HCT116 (cell line): ENCODE data around the gene ARHGAP27.

ENCODE experiments used
- EZH2 ChIP-seq: fragments of 200-600 bp; sonication (generic); IDR thresholded peaks from 2 replicates; pipeline ENCODE4 v1.6.1; 2017; ENCODE audit warnings: antibody characterized with exemption, mixed run types
- FOSL1 ChIP-seq: IDR thresholded peaks from 2 replicates; pipeline ENCODE4 v1.6.1; 2012; ENCODE audit warnings: low read depth
- JUND ChIP-seq: IDR thresholded peaks from 2 replicates; pipeline ENCODE4 v1.6.1; 2012
- POLR2A ChIP-seq: IDR thresholded peaks from 2 replicates; pipeline ENCODE4 v1.7.0; 2011; ENCODE audit warnings: borderline replicate concordance; ENCODE audit not compliant: insufficient read depth, insufficient read length; ENCODE audit errors: extremely low read depth
- RAD21 ChIP-seq: IDR thresholded peaks from 2 replicates; pipeline ENCODE4 v1.6.1; 2012; ENCODE audit warnings: low read depth, mild to moderate bottlenecking
- SIN3A ChIP-seq: IDR thresholded peaks from 2 replicates; pipeline ENCODE4 v1.6.1; 2012; ENCODE audit warnings: low read depth
- YY1 ChIP-seq: IDR thresholded peaks from 2 replicates; pipeline ENCODE4 v1.6.1; 2011; ENCODE audit warnings: low read length, low read depth, moderate library complexity, mild to moderate bottlenecking; ENCODE audit not compliant: insufficient replicate concordance; ENCODE audit errors: extremely low read depth
- ZNF274 ChIP-seq: fragments of 200-500 bp; sonication (Bioruptor generic); IDR thresholded peaks from 2 replicates; pipeline ENCODE4 v1.6.1; 2014; ENCODE audit warnings: mild to moderate bottlenecking, low read depth, low read length, inconsistent platforms
- TF ChIP-seq, protein P1 (sequence below), 3 experiments: fragments of 200-600 bp in 1 of 3; sonication (generic) in 1 of 3; IDR thresholded peaks in 2 of 3; conservative IDR thresholded peaks in 1 of 3; 2 replicates each; pipeline ENCODE4 v1.5.1; 2012 to 2017; ENCODE audit warnings: low read depth in 2 of 3, low read length in 2 of 3, antibody characterized with exemption in 1 of 3, borderline replicate concordance in 1 of 3, control low read depth in 1 of 3, mild to moderate bottlenecking in 1 of 3, mixed read lengths in 1 of 3, mixed run types in 1 of 3, moderate library complexity in 1 of 3; ENCODE audit not compliant: insufficient read depth in 1 of 3
- TF ChIP-seq, protein P2 (sequence below): IDR thresholded peaks from 2 replicates; pipeline ENCODE4 v1.6.1; 2012; ENCODE audit warnings: low read depth

- TF ChIP-seq POLR2A (no peak), JUND (no peak), YY1 (no peak), RAD21 (no peak), SIN3A (no peak), EZH2 (no peak), ZNF274 (no peak), FOSL1 (no peak)
- TF ChIP-seq, protein P1, sequence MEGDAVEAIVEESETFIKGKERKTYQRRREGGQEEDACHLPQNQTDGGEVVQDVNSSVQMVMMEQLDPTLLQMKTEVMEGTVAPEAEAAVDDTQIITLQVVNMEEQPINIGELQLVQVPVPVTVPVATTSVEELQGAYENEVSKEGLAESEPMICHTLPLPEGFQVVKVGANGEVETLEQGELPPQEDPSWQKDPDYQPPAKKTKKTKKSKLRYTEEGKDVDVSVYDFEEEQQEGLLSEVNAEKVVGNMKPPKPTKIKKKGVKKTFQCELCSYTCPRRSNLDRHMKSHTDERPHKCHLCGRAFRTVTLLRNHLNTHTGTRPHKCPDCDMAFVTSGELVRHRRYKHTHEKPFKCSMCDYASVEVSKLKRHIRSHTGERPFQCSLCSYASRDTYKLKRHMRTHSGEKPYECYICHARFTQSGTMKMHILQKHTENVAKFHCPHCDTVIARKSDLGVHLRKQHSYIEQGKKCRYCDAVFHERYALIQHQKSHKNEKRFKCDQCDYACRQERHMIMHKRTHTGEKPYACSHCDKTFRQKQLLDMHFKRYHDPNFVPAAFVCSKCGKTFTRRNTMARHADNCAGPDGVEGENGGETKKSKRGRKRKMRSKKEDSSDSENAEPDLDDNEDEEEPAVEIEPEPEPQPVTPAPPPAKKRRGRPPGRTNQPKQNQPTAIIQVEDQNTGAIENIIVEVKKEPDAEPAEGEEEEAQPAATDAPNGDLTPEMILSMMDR (IDR thresholded peaks at IDR 0.05 in 2 of 3, conservative IDR thresholded peaks at IDR 0.05 in 1 of 3; ENCODE audit: borderline replicate concordance in 1 of 3, insufficient read depth in 1 of 3, low read depth in 2 of 3, low read length in 2 of 3): no peak
- TF ChIP-seq, protein P2, sequence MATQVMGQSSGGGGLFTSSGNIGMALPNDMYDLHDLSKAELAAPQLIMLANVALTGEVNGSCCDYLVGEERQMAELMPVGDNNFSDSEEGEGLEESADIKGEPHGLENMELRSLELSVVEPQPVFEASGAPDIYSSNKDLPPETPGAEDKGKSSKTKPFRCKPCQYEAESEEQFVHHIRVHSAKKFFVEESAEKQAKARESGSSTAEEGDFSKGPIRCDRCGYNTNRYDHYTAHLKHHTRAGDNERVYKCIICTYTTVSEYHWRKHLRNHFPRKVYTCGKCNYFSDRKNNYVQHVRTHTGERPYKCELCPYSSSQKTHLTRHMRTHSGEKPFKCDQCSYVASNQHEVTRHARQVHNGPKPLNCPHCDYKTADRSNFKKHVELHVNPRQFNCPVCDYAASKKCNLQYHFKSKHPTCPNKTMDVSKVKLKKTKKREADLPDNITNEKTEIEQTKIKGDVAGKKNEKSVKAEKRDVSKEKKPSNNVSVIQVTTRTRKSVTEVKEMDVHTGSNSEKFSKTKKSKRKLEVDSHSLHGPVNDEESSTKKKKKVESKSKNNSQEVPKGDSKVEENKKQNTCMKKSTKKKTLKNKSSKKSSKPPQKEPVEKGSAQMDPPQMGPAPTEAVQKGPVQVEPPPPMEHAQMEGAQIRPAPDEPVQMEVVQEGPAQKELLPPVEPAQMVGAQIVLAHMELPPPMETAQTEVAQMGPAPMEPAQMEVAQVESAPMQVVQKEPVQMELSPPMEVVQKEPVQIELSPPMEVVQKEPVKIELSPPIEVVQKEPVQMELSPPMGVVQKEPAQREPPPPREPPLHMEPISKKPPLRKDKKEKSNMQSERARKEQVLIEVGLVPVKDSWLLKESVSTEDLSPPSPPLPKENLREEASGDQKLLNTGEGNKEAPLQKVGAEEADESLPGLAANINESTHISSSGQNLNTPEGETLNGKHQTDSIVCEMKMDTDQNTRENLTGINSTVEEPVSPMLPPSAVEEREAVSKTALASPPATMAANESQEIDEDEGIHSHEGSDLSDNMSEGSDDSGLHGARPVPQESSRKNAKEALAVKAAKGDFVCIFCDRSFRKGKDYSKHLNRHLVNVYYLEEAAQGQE: no peak
Measured at GRCh38 chr17:45403906-45404490, 28.7 kb downstream of the ARHGAP27 start.
